HG02884 (cell line): ENCODE results near the gene JADE2.
A peak's percentile ranks its signal among the peaks of the same experiment; 100 is the strongest.
"Not testable (repeated sequence)": the region's sequence is repeated elsewhere in the genome, so short reads cannot be mapped to it uniquely, and the experiment has no call there.

ENCODE experiments used
- ATAC-seq: cut with Tn5 transposase; IDR thresholded peaks from one replicate; pipeline ENCODE4 v1.9.1; 2021; ENCODE audit warnings: mild to moderate bottlenecking, moderate library complexity; ENCODE audit not compliant: unreplicated experiment

The JADE2 gene

DNA sequence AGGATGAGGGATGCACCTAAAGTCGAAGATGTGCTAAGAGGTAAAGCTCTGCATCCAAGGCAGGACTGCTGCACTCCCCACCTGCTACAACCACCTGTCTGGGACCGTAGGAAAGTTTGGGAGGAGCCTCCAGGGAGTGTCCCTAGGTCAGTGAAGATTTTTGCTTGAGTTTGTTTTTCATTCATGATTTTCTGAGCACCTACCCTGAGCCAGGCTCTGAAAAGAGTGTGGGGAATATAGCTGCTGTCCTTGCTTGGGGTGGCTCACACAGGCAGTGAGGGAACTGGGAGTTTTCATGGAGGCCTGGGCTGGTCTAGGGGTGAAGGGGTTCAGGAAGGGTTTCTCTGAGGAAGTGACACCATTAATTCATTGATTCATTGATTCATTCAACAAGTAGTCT is 58.3 kb downstream of the JADE2 start:
- ATAC-seq = no peak

DNA sequence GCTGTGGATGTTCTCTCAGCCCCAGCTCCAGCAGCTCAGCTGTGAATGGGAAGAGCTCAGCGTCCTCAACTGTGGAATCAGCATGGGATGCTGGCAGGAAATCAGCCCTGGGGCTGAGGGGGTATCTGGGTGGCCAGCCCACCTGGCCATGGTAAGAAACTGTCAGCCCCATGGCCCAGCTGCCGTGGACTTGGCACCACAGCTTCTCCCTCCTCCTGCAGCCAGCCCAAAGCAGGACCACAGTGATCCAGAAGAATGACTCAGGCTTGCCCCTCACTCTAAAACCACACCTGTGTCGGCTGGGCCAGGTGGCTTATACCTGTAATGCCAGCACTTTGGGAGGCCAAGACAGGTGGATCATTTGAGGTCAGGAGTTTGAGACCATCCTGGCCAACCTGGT is 59.2 kb downstream of the JADE2 start:
- no peak for ATAC-seq

DNA sequence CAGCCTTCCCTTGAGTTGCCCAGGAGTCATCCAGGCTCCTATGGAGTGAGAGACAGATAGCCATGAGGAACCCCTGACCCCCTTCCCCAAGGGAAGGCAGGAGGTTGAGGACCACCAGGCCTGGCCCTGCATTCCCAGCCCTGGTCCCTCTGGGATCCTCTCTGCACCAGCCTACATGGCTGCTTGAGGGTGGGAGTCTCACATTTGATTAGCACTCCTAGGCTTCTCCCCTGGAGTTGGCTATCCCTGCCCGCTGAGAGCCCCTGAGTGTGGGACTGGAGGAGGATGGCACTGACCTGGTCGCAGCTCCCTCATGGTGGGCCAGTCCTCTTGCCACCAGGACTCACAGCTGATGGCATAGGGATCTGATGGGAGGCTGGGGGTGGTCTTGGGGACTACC is 60.5 kb downstream of the JADE2 start:
- ATAC-seq = no peak

DNA sequence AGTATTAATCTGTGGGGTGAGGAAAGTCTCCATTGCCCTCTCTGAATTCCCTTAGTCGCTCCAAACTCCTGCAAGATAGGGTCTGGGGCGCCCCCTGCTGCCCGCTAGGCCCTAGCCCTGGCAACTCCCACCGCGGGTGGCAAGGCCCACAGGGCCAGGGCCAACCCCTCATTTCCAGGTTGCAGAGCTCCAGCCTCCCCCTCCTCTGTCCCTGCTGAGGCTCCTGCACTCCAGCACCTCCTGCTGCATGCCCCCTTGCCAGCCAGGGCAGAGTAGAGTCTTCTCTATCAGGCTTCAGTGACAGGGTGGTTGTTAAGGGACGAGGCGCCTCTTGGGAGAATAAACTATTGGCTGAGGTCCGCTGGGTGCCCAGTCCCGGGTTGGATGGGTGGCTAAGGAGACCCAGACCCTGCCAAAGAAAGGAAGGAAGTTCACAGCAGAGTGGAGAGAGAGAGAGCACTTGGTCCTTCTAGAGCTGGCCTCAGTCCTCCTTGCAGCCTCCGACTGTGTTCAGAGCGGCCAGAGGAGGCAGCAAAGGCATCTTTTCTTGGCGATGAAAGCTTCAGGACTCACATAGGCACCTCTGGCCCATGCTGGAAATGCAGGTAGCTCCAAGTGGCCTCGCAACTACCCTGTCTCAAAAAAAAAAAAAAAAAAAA is 61.5 kb downstream of the JADE2 start:
- ATAC-seq = peak; percentile 73

DNA sequence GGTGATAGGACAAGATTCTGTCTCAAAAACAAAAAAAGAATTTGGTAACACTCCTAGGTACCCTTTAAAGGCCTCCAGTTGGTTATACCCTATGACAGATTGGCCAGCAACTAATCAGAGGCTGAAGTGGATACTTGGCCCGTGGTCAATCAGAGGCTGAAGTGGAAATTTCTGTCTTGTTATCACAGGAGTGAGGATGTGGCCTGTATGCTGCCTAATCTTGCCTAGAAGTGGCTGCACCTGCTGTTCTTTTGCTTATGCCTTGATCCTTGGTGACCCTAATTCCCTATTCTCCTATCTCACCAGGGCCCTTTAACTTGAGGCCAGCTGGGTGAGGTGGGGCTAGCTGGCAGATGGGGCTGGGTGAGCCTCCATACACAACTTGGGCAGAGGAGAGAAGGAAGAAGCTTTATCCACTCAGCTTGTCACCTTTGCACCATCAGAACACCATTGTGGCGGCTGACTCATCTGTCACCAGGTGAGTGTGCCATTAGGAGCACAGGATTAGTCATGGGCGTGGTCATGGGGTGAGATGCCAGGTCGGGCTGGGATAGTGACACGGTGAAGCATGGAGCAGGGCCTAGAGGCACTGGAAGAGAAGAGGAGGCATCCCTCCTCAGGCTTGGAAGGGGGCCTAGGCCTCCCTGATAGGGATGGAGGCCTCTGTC is 65.7 kb downstream of the JADE2 start:
- ATAC-seq = no peak

DNA sequence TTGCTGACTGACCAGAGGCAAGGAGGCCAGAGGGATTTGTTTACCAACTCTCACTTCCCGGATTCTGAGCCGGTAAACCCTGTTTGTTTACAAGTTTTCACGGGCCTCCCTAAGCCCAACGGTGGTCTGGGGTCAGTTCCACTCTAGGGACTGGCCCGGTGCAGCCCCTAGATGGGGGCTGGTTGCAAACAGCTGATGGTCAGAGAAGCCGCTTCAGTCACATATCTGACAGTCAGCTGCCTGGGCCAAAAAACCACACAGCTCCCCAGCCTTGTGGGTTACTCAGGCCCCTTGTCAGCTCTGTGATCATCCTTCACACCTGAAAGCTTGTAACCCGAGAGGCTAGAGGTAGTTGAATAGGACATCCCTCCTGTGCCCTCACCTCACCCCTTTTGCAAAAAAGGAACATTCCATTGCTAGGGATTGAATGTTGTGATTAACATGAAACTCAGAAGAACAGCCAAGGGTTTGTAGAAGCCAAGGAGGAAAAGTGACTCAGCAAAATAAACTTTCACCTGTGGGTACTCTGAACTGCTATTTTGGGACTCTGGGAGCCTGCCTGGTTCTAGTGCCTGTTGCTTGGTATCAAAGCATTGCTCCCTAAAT is 66.8 kb downstream of the JADE2 start:
- ATAC-seq = no peak

DNA sequence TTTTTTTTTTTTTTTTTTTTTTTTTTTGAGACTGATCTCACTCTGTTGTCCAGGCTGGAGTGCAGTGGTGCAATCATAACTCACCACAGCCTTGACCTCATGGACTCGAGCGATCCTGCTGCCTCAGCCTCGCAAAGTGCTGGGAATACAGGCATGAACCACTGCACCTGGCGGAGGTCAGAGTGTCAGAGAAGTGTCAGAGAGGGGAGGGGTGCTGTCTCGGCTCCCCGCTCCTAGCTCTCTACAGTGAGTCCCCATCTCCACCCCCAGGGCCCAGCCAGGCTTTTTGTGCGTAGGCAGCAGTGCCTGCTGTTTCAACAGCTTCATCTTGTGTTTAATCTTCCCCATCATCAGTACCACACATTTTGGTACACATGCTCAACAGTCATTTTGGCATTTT is 68.9 kb downstream of the JADE2 start:
- ATAC-seq = no peak

DNA sequence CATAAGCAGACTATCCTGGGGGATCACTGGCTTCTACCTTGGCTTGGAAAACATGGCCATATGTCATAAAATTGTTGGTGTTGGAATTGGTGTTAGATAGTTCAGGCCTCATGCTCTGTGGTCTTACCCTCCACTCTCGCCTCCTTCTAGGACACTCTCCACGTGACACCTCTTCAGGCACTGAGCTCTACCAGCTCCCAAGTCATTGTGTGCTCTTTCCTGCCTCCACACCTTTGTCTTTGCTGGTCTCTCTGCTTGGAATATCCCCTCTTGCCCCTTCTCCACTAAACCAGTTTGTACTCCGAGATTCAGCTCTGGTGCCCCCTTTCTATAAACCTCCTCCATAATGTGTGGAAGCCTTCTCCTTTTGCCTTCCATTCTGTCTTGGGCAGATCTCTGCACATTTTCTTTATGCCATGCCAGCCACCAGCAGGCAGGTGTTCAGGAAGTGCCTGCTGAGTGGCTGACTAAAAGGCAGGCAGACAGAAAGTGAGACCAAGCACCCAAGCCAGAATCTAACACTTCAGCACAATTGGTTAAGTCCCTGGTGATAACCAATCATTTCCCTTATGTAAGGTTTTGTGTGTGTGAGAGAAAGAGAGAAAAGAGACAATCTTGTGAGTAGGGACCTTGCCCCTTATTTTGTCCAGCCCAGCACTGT is 69.5 kb downstream of the JADE2 start:
- peak; percentile 57 for ATAC-seq

DNA sequence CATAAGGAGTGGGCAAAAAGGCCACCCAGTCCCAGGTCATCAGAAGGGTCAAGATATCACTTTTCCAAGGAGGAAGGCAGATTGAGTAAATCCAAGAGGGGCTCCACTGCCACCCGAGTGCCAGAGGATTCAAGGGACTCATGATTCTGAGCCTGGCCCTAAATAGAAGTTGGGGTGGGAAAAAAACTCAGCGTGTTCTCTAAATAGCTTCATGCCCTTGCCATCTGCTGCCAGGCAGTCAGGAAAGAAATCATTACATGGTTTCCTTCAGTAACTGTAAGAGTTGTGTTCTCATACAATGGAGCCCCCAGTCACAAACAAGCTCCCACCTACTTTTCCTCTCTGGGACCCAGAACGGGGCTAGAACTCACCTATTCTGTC is 70.0 kb downstream of the JADE2 start:
- no peak for ATAC-seq

DNA sequence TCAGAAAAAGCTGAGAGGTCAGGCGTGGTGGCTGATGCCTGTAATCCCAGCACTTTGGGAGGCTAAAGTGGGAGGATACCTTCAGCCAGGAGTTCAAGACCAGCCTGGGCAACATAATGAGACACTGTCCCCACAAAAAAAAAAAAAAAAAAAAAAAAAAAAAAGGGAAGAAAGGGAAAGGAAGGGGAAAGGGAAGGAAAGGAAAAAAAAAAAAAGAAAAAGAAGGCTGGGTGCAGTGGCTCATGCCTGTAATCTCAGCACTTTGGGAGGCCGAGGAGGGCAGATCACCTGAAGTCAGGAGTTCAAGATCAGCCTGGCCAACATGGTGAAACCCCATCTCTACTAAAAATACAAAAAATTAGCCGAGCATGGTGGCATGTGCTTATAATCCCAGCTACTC is 74.3 kb downstream of the JADE2 start:
- not testable (repeated sequence) for ATAC-seq

DNA sequence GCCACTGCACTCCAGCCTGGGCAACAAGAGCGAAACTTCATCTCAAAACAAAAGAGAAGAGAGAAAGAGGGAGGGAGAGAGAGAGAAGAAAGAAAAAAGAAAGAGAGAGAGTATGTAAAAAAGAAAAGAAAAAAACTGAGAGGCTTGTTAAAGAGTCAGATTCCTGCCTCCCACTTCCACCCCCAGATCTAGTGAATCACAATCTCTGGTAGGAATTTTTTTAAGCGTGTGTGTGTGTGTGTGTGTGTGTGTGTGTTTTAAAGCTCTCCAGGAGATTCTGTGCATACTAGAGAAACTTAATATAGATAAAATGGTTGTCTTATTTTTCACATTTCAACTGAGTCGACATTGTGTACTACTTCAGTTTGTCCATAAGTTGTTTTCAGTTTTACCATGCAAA is 75.1 kb downstream of the JADE2 start:
- no peak for ATAC-seq

DNA sequence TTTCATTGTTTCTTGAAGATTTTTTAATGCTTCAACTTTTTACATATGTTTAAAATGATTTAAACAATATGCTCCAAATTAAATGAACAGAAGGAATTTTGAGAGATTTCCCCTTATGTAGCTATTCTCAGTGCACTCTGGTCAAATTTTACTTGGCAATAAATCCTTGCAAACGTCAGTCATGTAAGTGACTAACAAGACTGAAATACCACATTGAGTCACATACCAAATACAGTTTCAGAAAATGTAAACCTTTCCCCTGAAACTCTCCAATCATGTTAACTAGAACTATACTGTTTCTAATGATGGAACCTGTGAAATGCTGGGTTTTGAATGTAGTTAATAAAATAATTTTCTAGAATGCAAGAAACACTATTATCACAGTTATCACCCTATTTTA is 77.6 kb downstream of the JADE2 start:
- ATAC-seq = peak; percentile 47

DNA sequence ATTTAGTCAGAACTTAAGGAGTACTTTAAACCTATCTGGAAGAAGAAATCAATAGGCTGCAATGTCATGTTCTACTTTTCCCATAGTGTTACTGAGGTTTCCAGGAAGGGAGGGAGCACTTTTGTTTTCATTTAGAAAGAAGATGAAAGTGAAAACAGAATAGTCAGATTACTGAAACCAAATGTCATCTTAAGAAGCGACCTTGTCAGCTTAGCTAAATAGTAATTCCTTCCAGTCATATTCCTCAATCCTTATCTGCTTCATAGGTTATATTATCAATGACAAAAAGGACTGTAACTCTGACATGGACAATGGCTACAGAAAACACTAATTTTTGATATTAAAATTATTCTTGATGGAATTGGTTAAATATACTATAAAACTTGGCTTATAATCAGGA is 79.4 kb downstream of the JADE2 start:
- ATAC-seq = no peak

DNA sequence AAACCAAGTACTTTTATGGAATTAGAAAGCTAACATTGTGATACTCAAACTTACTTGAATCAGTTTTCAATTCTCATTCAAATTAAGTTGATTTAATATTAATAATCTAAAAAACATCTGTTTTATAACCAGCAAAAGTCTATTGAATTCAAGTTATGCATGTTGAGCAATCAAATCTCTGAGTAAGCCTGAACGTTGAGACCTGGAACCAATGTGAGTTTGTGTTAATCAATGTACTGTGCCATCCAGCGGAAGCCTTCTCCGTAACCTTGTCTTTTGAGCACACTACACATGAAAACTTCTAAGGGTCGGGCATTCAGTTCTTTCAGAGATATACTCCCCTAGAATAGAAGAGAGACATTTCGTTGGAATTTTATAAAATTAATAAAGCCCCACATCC is 81.3 kb downstream of the JADE2 start:
- no peak for ATAC-seq

DNA sequence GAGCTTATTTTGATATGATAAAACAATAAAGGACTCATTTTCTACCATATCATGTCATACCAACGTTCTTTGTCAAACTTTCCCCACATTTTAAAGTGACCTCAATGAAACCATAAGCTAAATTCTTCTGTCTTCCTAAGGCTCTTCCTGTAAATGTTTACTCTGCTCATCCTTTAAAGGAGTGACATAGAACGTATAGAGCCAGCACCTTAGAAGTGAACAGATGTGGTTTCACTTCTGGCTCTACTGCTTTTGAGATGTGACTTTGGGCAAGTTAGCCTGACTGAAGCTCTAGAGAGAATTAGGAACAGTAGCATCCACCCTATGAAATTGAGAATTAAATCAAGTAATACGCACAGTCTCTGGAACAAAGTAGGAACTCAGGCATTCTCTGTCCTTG is 83.1 kb downstream of the JADE2 start:
- no peak for ATAC-seq

DNA sequence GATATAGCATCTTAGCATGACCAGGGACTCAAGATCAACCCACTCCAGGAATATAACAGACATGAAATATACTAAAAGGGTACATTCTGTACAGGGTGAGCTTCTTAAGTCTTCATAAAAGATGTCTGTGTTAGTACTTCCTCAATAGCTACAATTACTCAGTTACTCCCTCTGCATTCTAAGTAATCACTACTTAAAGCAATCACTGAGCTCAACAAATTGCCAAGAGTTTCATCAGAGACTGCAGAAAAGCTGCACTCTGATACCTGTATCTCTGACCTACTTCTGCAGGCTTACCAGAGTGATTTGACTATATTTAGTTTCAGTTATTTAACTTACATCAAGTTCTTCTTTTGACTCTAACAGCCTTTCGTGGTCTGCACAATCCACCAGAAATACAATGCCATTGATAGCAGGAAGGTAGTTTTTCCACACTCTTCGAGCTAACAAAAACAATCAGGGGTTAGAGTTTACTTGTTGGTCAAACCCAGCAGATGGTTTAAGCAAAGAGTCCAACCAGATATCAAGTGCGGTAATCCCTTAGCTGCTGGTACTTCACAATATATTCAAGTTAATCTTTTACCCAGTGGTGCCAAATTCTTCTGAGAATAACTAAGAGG is 83.9 kb downstream of the JADE2 start:
- ATAC-seq = peak; percentile 68

DNA sequence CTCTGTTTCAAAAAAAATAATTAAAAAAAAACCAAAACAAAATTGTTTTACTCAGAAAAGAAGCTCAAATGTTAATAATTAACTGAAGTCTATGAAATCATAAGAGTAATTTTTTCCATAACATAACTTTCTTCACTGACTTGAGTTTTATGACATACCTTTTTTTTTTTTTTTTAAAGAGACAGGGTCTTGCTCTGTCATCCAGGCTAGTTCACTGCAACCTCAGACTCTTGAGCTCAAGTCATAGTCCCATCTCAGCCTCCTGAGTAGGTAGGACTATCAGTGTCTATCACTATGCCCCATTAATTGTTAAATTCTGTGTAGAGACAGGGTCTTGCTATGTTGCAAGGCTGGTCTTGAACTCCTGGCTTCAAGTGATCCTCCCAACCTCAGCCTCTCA is 85.3 kb downstream of the JADE2 start:
- no peak for ATAC-seq

DNA sequence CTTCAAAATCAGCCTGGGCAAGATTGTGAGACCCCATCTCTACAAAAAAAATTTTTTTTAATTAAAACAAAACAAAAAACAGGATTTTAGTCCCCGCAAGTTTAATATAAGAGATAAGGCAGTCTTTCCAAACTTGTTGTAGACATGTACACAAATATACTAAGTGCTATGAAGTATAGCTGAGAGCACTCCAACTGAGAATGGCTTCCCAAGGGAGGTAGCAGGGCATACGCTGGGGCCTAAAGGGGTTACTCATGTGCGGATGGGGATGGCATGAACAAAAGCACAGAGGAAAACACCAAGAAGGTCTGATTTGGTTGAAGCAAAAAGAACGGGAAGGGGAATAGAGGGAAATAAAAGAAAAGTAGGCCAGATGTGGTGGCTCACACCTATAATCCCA is 86.0 kb downstream of the JADE2 start:
- ATAC-seq = no peak

DNA sequence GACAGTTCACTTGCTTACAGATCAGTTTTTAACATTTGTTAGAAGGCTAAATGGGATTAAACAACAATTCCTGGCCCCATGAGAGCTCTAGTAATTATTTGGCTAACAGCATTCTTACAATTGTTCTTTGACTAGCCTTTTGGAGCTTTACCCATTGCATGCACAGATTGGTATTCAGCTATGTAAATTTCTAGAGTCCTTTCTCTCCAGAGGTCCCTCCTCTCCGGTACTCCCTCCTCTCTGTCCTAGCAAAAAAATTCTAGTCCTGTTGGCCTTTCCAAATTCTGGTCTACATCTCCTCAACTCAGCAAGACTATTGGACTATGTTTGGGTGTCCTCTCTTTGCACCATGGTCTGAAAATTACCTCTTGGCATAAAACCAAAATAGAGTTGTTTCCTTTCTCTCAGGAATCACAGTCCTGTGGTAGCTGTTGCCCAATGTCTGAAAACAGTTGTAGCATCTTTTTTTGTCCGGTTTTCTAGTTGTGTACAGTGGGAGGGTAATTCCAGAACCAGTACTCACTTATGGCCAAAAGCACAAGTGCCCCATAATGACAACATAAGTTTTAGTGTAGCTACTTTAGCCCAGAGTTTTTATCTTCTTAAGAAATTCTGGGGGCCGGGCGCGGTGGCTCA is 89.1 kb downstream of the JADE2 start:
- ATAC-seq = no peak

DNA sequence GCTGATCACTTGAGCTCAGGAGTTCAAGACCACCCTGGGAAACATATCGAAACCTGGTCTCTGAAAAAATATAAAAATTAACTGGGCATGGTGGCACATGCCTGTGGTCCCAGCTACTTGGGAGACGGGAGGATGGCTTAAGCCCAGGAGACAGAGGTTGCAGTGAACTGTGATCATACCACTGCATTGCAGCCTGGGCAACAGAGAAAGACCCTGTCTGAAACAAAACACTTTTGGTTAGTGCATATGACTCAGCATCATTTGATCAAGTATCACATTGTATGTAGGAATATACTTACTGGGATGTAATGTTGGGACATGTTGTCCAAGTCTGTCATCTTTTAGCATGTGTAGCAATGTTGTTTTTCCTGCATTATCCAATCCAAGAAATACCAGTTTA is 95.2 kb downstream of the JADE2 start:
- no peak for ATAC-seq

DNA sequence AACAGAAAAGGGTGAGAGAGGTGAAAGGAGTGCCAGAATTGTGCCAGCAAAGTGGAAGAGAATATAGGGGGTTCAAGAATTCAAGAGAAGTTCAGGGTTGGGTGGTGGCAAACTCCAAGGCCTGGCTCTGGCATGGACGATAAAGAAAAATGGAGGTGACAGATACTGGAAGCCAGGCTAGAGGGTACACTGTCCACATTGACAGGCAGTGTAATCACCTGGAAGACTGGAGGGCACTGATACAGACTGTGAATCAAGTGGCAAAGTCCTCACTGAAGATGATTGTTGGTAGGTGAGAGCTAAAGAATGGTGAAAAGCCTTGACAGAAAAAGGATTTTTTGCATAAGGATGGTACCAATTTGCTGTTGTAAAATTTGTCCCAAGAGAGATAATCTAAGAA is 100.1 kb downstream of the JADE2 start:
- ATAC-seq = no peak
